ENCODE results near the gene MYLK. TPM values are rescaled to one million over a fixed set of nuclear protein-coding genes. Genes with fewer than 3 reads are reported as not detected.

MYLK gene
- total RNA-seq, 2 experiments from 2014 or later: 0.22 TPM; not detected in 1

DNA sequence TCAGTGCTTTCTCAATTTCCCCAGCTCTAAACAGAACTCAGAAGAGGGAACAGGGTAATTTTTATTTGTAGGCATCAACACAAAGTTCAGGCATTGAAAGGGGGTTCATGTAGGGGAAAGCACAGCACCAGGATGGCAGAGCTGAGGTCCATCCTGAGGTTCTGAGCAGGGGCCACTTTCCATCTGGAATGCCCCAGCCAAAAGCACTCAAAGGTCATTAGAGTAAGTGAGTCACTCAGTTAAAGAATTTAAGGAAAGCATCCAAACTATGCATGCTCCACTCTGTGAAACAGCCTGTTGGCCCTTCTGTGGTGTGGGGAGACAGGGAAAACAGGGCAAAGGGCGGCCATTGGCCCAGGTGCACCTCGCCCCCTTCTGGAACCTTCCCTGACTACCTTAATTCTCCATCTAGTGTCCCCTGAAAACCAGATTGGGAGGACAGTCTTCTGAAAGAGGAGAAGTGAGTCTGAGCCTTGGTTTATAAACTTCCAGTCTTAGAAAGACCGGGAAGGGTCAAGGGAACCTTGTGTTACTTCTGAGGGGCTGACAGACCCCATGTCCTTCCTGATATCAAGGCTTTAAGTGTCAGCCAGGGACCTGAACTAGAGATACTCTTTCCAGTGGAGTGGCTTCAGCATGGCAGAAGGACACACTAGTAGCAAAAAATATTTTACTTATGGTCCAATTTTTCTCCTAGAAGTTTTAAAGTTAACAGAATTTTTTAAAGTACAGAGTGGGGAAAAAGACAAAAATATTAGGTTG, 133.3 kb downstream of the MYLK start:
- H3K9me3 ChIP-seq (ENCODE audit: control insufficient read depth in 1 of 2, insufficient read depth in 1 of 2, low read length in 2 of 2): no peaks in the 10 kb centered on the region
- TF ChIP-seq, protein P1, sequence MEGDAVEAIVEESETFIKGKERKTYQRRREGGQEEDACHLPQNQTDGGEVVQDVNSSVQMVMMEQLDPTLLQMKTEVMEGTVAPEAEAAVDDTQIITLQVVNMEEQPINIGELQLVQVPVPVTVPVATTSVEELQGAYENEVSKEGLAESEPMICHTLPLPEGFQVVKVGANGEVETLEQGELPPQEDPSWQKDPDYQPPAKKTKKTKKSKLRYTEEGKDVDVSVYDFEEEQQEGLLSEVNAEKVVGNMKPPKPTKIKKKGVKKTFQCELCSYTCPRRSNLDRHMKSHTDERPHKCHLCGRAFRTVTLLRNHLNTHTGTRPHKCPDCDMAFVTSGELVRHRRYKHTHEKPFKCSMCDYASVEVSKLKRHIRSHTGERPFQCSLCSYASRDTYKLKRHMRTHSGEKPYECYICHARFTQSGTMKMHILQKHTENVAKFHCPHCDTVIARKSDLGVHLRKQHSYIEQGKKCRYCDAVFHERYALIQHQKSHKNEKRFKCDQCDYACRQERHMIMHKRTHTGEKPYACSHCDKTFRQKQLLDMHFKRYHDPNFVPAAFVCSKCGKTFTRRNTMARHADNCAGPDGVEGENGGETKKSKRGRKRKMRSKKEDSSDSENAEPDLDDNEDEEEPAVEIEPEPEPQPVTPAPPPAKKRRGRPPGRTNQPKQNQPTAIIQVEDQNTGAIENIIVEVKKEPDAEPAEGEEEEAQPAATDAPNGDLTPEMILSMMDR (IDR thresholded peaks at IDR 0.05): no peak
- intact Hi-C loops (cut with DNase I, micrococcal nuclease): no loop called here
- DNase-seq (no peak), ATAC-seq (ENCODE audit: poor library complexity) (no peak)
- no peaks in the 10 kb centered on the region for H3K27me3 Mint-ChIP-seq
- H3K9me3 Mint-ChIP-seq: no peaks in the 10 kb centered on the region
- H3K36me3 ChIP-seq (ENCODE audit: insufficient read depth, low read length): no peaks in the 10 kb centered on the region
- H3K36me3 Mint-ChIP-seq (ENCODE audit: low read depth): no peaks in the 10 kb centered on the region
- H3K4me3 ChIP-seq (ENCODE audit: low read length): no peak overlapping the region
- H3K4me3 Mint-ChIP-seq: no peak overlapping the region
- no peak overlapping the region for H3K27ac Mint-ChIP-seq
- H3K27me3 ChIP-seq (ENCODE audit: control insufficient read depth in 1 of 2, insufficient read depth in 2 of 2, low read length in 2 of 2): peaks cover 0 to 2% of the 10 kb centered on the region in 2 experiments
- ChIA-PET CTCF (no interaction called here), POLR2A (no interaction called here)
- H3K4me1 Mint-ChIP-seq (ENCODE audit: low read depth): no peaks in the 10 kb centered on the region
- H3K4me1 ChIP-seq (ENCODE audit: insufficient read depth, low read length): no peaks in the 10 kb centered on the region
- no peak overlapping the region for H3K27ac ChIP-seq (ENCODE audit: low read depth in 1 of 2, low read length in 2 of 2)

DNA sequence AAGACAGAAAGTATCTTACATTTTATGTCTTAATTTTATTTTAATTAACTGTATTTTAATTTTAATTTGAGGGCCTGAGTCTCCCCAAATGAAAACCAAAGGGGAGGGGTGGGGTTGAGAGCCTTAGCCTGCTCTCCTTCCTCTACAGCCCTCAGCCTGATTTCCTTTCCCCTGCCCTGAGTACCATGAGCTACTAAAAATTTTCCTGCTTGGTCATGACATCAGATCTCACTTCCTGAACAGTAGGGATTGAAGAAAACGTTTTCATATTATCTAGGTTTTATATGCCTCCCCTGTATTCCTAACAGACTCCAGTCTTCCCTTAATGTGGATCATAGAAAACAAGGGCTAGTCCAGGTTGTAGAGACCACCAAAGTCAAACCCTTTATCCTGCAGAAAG, 133.9 kb downstream of the MYLK start:
- Histone ChIP-seq H3K9me3 (ENCODE audit: control insufficient read depth in 1 of 2, insufficient read depth in 1 of 2, low read length in 2 of 2) (no peaks in the 10 kb centered on the region), H3K4me3 (ENCODE audit: low read length) (no peak overlapping the region), H3K36me3 (ENCODE audit: insufficient read depth, low read length) (no peaks in the 10 kb centered on the region), H3K27me3 (ENCODE audit: control insufficient read depth in 1 of 2, insufficient read depth in 2 of 2, low read length in 2 of 2) (peaks cover 0 to 5% of the 10 kb centered on the region in 2 experiments), H3K4me1 (ENCODE audit: insufficient read depth, low read length) (no peaks in the 10 kb centered on the region), H3K27ac (ENCODE audit: low read depth in 1 of 2, low read length in 2 of 2) (no peak overlapping the region)
- TF ChIP-seq, protein P1 (IDR thresholded peaks at IDR 0.05): no peak
- intact Hi-C loops (cut with DNase I, micrococcal nuclease): no loop called here
- ATAC-seq (ENCODE audit: poor library complexity) (no peak), DNase-seq (no peak)
- no peaks in the 10 kb centered on the region for H3K36me3 Mint-ChIP-seq (ENCODE audit: low read depth)
- no peak overlapping the region for H3K27ac Mint-ChIP-seq
- no peaks in the 10 kb centered on the region for H3K4me1 Mint-ChIP-seq (ENCODE audit: low read depth)
- ChIA-PET POLR2A (no interaction called here), CTCF (no interaction called here)
- H3K9me3 Mint-ChIP-seq: no peaks in the 10 kb centered on the region
- H3K27me3 Mint-ChIP-seq: no peaks in the 10 kb centered on the region
- no peak overlapping the region for H3K4me3 Mint-ChIP-seq

DNA sequence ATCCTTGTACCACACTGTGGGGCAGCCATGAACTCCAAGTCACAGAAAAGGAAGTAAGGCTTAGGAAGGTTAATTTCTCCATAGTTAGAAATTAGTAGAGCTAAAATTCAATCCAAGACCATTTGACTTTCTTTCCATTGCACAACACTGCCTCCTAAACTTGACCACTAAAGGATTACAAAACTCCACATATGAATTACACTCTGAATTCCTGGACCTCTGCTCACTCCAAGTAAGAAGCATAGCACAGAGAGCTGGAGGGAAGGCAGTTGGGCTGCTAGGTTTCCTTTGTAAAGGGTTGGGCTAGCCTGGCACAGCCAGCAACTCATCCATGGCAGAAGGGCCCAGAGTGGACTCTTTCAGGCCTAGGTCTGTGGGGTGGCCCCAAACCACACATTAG, 134.4 kb downstream of the MYLK start:
- Mint-ChIP-seq H3K27ac (no peak overlapping the region), H3K27me3 (no peaks in the 10 kb centered on the region), H3K4me3 (no peak overlapping the region), H3K9me3 (no peaks in the 10 kb centered on the region), H3K4me1 (ENCODE audit: low read depth) (no peaks in the 10 kb centered on the region), H3K36me3 (ENCODE audit: low read depth) (no peaks in the 10 kb centered on the region)
- Histone ChIP-seq H3K27me3 (ENCODE audit: control insufficient read depth in 1 of 2, insufficient read depth in 2 of 2, low read length in 2 of 2) (peaks cover 0 to 5% of the 10 kb centered on the region in 2 experiments), H3K4me1 (ENCODE audit: insufficient read depth, low read length) (no peaks in the 10 kb centered on the region), H3K4me3 (ENCODE audit: low read length) (no peak overlapping the region), H3K36me3 (ENCODE audit: insufficient read depth, low read length) (no peaks in the 10 kb centered on the region), H3K9me3 (ENCODE audit: control insufficient read depth in 1 of 2, insufficient read depth in 1 of 2, low read length in 2 of 2) (no peaks in the 10 kb centered on the region), H3K27ac (ENCODE audit: low read depth in 1 of 2, low read length in 2 of 2) (no peak overlapping the region)
- CTCF ChIA-PET: no interaction called here
- TF ChIP-seq, protein P1 (IDR thresholded peaks at IDR 0.05): no peak
- intact Hi-C loops (cut with DNase I, micrococcal nuclease): no loop called here
- POLR2A ChIA-PET: no interaction called here
- ATAC-seq (ENCODE audit: poor library complexity) (no peak), DNase-seq (no peak)
